HG02884 (cell line): ENCODE results near the gene PC.
"Not testable (repeated sequence)": the region's sequence is repeated elsewhere in the genome, so short reads cannot be mapped to it uniquely, and the experiment has no call there.

Experiments
- ATAC-seq: cut with Tn5 transposase; IDR thresholded peaks from one replicate; pipeline ENCODE4 v1.9.1; 2021; ENCODE audit warnings: mild to moderate bottlenecking, moderate library complexity; ENCODE audit not compliant: unreplicated experiment

PC gene

GRCh38 chr11:66958232-66958955 lies at the start of gene PC:
TSS of gene PC (minus strand) at chr11:66958383. CDS start at chr11:66872159, 86,224 bp downstream.
- peak; percentile 93 for ATAC-seq

- ATAC-seq: no peak
Measured at GRCh38 chr11:67007126-67007525, 48.9 kb upstream of the PC start.

GRCh38 chr11:67006029-67006884 lies 48.1 kb upstream of the PC start:
- ATAC-seq: no peak

GRCh38 chr11:67005200-67005599 lies 47.0 kb upstream of the PC start:
- ATAC-seq: not testable (repeated sequence)

GRCh38 chr11:67002921-67003411 lies 44.8 kb upstream of the PC start:
- no peak for ATAC-seq

DNA sequence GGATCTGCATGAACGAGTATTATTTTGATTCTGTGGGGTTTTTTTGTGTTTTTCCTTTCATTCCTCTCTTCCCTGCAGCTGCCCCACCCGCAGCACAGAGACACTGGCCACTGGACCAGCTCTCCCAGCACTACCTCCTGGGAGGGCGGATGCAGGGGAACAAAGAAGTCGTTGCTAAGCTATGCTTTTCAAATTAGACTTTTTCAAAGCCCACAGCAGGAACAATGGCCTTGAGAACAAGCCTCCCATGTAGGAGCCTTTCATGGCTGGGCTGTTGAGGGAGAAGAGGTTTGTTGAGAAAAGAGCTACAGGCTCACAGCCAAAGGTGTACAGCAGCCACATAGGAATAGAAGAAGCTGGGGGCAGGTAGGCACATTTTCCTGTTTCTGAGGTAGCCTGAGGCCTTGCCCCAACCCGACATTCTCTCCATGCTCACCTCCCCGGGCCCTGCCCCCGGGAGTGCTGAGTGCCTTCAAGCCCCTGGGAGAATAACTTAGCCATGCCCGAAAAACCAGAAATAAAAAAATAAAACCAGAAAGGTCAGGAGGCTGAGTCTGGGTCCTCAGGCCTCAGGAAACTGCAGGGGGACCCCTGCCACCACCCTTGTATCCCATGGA lies 44.2 kb upstream of the PC start:
- no peak for ATAC-seq

- ATAC-seq: no peak
Measured at GRCh38 chr11:67001332-67001731, 43.1 kb upstream of the PC start.

- no peak for ATAC-seq
Measured at GRCh38 chr11:66999555-66999954, 41.4 kb upstream of the PC start.

DNA sequence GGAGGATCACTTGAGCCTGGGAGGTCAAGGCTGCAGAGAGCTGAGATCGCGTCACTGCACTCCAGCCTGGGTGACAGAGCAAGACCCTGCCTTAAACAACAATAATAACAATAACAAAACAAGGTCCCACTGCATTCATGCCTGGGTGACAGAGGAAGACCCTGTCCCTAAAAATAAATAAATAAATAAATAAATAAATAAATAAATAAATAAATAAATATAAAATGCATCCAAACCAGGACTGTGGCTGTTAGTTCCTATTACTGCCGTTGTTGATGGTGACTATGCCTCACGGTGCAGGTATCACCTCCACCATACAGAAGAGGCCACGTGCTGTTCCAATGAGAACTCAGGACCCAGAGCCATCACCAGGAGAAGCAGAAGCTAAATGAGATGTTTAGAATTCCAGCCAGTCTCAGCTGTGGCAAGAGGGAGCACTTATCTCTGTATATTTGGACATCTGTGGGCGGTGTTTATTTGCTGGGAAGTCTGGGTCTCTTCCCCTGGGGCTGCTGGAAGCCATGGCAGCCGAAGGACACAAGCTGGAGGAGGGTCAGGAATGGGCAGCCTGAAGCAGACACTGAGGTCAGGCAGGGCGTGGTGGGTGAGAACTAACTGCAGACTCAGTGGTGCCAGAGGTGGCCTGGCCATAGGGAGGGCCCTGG lies 38.6 kb upstream of the PC start:
- no peak for ATAC-seq

DNA sequence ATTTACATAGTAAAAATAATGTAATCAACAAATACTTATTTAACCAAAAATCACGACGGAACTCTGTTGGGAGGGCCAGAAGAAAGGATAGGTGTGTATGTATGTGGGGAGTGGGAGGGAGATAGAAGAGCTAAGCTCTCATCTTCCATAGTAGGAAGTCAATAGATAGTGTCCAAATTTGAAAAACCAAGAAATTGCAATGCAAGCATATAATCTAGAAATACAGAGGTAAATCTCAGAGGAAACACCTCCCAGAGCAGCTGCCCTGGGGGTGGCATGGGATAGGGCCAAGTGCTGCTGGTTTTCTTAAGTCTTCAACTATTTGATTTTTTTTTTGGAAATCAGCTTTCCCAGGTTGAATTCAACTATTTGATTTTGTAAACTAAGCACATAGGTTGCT lies 33.9 kb upstream of the PC start:
- no peak for ATAC-seq

GRCh38 chr11:66989360-66989759 lies 31.2 kb upstream of the PC start:
- not testable (repeated sequence) for ATAC-seq

DNA sequence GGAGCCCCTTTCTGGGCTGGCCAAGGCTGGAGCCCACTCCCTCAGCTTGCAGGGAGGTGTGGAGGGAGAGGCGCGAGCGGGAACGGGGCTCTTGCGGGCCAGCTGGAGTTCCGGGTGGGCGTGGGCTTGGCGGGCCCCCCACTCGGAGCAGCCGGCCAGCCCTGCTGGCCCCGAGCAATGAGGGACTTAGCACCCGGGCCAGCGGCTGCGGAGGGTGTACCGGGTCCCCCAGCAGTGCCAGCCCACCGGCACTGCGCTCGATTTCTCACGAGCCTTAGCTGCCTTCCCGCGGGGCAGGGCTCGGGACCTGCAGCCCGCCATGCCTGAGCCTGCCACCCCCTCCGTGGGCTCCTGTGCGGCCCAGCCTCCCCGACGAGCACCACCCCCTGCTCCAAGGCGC lies 30.6 kb upstream of the PC start:
- ATAC-seq: not testable (repeated sequence)

DNA sequence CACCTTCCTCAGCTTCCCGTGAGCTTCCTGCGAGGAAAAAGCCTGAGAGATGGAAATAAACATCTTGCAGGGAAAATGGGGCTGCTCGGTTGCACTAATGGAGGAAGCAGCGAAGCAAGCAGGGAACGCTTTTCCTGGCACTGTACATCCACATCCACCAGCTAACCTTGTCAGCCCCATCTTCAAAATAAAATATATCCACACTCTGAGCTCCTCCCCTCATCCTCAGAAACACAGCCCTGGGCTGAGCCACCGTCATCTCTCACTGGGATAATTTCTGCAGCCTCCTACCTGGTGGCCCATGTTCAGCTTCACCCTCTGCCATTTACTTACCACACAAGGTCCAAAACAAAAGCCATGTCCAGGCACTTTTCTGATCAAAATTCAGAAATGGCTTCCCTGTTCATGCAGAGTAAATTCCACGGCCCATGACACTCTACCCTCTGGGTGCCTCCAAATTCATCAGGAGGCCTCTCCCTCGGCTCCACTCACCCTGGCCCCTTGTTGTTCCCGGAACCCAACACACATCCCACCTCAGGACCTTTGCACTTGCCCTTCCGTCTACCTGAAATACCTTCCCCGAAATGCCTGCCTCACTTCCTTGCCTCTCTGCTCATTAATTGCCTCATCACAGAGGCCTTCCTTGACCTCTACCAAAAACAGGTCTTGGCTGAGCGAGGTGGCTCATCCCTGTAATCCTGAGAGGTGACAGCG lies 29.9 kb upstream of the PC start:
- no peak for ATAC-seq

DNA sequence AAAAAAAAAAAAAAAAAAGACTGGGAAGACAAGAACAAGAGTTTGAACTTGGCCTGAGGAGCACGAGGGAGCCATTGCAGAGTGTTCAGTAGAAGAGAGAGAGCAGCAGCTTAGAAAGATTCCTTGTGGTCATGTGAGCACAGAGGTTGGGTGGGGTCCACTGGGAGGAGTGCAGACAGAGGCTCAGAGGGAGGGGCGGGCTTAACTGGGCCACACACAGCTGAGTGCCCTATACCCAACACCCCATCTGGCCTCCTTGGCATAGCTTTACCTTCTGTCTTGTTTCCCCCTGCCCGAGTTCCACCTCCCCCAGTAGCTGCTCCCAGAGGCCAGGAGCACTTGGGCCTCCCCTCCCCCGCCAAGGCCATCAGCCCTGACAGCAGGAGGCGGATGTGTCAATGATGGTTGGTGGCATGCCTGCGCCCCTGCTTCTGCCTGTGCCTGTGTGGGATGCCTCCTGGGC lies 29.0 kb upstream of the PC start:
- no peak for ATAC-seq

DNA sequence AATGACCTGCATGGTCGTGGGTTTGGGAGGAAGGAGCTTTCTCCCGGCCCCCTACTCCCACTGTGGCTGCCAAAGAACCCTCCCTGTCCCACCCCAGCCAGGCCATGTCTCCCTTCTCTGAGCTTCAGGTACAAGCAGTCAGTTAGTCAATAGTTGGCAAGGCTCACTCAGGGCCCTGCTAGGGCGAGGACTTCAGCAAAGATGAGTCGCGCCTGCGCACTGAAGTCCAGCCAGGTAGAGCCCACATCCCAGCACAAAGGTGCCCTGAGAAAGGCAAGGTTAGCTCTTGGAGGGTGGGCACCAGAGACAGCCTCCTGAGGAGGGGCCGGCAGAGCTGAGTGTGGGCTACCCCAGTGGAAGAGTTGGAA lies 28.0 kb upstream of the PC start:
- ATAC-seq: no peak

DNA sequence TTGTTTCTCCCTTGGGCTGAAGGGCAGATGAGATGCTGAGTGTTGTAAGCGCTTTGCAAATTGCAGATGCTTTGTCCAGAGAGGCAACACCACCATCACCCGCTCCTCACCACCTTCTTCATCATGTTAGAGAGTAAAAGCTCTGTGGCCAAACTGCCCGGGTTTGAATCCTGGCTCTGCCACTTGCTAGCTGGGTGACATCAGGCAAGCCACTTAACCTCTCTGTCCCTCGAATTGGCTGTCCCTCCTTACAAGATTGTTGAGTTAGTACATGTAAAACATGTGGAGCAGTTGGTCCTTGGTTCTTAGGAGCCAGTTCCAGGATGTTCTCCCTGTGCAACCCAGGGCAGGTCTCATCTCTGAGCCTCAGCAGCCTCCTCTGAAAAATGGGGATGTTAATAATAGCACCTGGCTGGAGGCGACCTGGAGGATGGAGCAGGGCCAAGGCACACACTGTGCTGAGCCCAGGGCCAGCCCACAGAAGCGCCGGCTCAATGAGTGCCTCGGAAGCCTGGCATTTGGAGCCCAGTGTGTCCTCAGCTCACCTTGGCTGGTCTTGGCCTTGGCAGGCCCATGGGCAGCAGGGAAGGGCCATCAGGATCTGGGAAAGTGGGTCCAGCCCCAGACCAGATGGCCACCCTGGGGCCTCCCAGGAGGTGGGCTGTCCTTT lies 27.5 kb upstream of the PC start:
- ATAC-seq: no peak

GRCh38 chr11:66983275-66983924 lies 25.2 kb upstream of the PC start:
- no peak for ATAC-seq

DNA sequence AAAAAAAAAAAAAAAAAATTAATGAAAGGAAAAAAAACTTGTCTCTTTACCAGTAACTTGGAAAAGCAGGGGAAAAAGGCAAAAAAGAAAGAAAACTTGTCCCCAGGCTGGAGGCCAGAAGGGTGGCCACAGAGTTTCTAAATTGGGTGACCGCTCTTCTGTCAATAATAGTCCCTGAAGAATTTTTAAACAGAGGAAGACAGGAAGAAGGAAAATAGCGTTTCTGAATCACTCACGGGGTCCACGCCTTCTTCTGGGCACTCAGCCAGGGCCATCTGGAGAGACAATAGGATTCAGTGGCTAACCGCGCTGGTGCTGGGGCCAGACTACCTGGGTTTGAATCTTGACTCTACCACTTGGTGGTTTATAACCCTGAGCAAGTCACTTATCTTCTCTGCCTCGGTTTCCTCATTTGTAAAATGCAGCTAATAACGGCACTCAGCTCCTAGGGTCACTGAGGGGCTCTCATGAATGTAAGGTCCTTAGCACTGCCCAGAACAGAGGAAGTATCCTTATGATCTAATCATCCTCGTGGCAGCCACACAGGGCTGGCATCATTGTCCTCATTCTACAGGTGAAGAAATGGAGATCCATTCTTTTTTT lies 23.9 kb upstream of the PC start:
- ATAC-seq: no peak
